ACHN (cell line): ENCODE data around the gene TAF7L.

ENCODE experiments used
- DNase-seq: peaks from one replicate; pipeline ENCODE4 v3.0.0-alpha.2; 2015
- in situ Hi-C: cut with HindIII; loops from 2 replicates; pipeline ENCODE4 v1.10.0; 2017; ENCODE audit warnings: low sequenced_read_pairs, low pct_ligation_motif_present, low pct_unique_long_range_greater_than_20kb

Gene TAF7L

DNA sequence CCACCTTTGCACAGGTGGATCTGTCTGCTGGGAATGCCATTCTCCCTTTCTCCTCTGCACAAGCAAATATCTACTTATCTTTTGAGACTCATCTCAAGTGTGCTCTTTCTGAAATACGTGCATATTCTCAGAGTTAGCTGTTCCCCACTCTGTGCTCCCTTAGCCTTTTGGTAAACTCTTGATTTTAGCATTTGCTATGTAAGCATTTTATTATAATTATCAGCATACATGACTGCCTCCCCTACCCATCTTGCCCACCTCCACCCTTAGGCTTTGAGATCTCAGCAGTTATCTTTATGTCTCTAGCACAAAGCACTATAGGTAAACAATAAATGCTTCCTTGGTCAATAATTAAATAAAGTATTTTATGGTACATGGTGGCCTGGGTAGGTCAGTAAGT lies 60.1 kb downstream of the TAF7L start:
- in situ Hi-C loops, result no loop called here

DNA sequence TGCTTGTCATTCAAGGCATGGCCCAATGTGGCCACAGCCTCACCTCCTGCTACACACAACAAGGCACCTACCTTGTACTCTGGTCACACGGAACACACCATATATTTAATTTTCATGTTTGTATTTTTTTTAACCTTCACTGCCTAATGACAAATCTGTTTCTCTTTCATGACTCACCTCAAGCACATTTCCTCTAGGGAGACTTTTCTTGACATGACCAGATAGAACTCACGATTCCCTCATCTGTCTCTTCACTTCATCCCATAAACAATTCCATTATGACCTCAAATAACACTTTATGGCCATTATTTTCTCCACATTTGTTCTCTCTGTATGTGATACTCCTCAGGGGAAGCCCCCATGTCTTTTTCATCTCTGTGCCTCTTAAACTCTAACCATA lies 60.5 kb downstream of the TAF7L start:
- DNase-seq, result no peak
- in situ Hi-C loops, result no loop called here

More for the DNA sequence above, 60.1 kb downstream of the TAF7L start:
- DNase-seq, result no peak

DNA sequence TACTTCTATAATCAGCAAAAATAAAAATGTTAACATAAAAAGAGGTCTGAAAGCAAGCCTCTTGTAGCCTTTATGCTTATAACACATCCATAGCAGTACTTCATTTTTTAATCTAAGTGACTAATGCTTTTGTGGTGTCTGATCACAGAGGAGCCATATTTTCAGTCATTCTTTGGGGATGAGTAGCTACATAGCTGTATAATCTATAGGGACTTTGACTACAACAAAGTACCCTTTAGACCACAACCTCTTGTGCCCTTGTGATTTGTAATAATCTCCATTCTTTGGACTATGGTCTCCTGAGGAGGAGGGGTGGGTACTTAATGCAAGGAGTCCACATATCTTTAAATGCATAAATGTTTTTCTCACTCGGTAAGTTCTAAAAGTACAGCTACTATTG lies 62.0 kb downstream of the TAF7L start:
- in situ Hi-C loops, result no loop called here
- DNase-seq, result peak; percentile 0

DNA sequence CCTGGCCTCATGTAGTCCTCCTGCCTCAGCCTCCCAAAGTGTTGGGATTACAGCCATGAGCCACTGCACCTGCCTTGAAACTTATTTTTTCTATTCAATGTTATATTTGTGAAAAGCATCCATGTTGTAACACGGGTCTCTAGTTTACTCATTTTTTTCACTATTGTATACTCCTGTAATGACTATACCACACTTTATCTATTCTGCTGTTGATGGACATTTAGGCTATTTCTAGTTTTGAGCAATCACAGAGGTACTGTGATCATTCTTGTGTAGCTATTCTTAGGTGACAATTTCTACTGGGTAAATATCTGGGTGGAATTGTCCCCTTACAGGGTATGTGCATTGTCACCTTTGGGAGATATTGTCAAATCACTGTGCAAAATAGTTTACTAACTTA lies 67.9 kb downstream of the TAF7L start:
- in situ Hi-C loops, result no loop called here
- no peak for DNase-seq

DNA sequence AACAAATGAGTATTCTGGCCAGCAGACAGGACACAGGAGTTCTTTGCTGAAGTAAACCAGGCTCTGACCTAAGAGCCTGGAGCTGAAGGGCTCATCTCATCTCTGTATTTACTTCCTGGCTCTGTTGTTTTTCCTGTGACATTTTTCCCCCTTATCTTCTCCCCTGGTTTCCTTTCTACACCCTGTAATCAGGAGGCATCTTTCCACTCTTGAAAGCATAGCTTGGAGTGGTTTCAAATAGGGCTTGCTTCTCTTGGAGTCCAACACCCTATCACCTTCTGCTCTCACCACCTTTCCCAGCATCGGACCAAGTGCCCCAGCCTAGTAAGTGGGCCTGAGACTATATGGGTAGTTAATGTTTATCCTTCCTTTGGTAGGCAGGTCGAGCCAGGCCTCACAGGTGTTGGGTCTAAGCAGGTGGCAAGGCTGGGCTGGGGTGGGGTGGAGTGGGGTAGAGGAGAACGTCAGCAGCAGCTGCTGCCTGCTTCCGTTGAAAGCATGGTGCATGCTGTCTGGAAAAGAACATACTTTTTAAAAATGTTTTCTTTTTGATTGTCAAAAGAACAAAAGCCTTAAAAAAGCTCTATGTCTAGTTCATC lies 70.4 kb downstream of the TAF7L start:
- in situ Hi-C loops, result no loop called here
- DNase-seq, result no peak

DNA sequence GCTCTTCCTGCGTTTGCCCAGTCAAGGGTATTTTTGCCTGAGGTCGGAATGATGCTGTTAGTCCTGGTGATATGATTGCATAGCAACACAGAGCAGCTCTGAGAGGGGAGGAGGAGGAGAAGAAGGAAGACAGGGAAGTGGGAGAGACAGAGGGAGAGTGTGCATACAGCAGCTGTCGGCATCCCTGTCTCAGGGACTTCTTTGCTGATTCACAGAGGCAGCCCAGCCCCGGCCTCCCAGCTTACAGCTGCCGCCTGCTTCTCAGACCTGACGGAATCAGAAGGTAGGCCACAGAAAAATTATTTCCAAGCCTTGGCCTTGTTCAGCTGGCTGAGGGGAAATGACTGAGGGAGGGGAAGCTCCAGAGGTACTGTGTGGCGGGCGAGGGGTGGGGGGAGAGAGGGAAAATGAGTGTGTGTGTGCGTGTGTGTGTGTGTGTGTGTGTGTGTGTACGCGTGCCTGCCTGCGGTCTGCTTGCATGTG lies 71.2 kb downstream of the TAF7L start:
- no peak for DNase-seq
- in situ Hi-C loops, result no loop called here

DNA sequence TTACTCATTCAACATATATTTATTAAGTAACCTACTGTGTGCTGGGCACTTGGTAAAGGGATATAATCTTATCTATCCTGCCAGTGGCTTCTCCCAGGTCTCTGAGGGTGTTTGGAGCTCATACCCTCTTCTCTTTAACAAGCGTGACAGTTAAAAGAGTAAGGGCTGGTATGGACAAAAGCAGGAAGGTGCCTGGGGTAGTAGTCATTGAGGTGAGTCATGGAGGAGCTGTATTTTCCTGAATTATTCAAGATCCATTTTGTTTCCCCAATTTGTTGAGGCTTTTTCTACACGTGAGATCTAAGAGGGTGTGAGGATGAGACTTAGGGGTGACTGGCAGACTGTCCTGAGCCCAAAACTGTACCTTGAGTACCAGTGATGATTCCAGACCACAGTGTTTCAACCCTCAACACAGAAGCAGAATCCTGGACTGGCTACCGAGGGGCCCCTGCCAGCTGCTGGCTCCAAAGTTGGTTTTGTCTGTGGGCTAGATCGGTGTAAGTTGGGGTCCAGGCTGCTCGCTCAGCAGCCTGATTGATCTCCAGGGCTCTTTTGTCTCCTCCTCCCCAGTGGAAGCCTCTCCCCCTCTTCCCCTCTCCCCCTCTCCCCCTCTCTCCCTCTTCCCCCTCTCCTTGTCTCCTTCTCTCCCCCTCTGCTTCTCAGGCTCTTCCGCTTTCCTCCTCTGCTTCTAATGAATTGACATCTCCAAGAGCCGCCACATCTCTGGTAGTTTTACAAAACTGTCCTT lies 71.8 kb downstream of the TAF7L start, which contains the start of gene DRP2:
DRP2 (plus strand) TSS at position 671 of the 748 bp plus-strand sequence. CDS start 11,862 bp downstream, outside the sequence.
- DNase-seq, result no peak
- in situ Hi-C loops, result no loop called here
